BLaER1 (cell line): ENCODE data around the gene PSMD11.

Experiments used
- H3K27ac ChIP-seq: shearing (Covaris generic); formaldehyde crosslinking; 2 replicates; pipeline ENCODE4 v1.8.1; 2022
- H3K27me3 ChIP-seq: shearing (Covaris generic); formaldehyde crosslinking; 2 replicates; pipeline ENCODE4 v1.8.1; 2022
- H3K36me3 ChIP-seq: shearing (Covaris generic); formaldehyde crosslinking; 2 replicates; pipeline ENCODE4 v1.8.1; 2022
- H3K4me1 ChIP-seq: shearing (Covaris generic); formaldehyde crosslinking; 2 replicates; pipeline ENCODE4 v1.8.1; 2022
- H3K4me2 ChIP-seq: shearing (Covaris generic); formaldehyde crosslinking; 2 replicates; pipeline ENCODE4 v1.8.1; 2022
- H3K4me3 ChIP-seq: shearing (Covaris generic); formaldehyde crosslinking; 2 replicates; pipeline ENCODE4 v1.8.1; 2022
- H3K9ac ChIP-seq: shearing (Covaris generic); formaldehyde crosslinking; 2 replicates; pipeline ENCODE4 v1.8.1; 2022
- H3K9me3 ChIP-seq: shearing (Covaris generic); formaldehyde crosslinking; 2 replicates; pipeline ENCODE4 v1.8.1; 2022
- H4K20me1 ChIP-seq: shearing (Covaris generic); formaldehyde crosslinking; 2 replicates; pipeline ENCODE4 v1.8.1; 2022
- Cebpa-rat ChIP-seq: shearing (Covaris generic); IDR thresholded peaks from 2 replicates; pipeline ENCODE4 v1.8.1; 2022

Gene PSMD11

GRCh38 chr17:32528825-32529224 lies 84.5 kb downstream of the PSMD11 start:
- H3K9me3 ChIP-seq = no peaks in the 10 kb centered on the region
- 0 out of 2 replicates have a peak overlapping the region, but pooled peaks have one; percentile 17 for H3K9ac ChIP-seq
- peak overlapping the region; percentile 73 for H3K4me2 ChIP-seq
- no peak for TF ChIP-seq Cebpa-rat
- H3K27ac ChIP-seq = 0 out of 2 replicates have a peak overlapping the region, but pooled peaks have one; percentile 81
- H3K36me3 ChIP-seq = no peaks in the 10 kb centered on the region
- no peak overlapping the region for H3K4me3 ChIP-seq
- H4K20me1 ChIP-seq = no peaks in the 10 kb centered on the region
- no peaks in the 10 kb centered on the region for H3K27me3 ChIP-seq
- peaks cover 63% of the 10 kb centered on the region for H3K4me1 ChIP-seq

- Histone ChIP-seq H3K9me3 (no peaks in the 10 kb centered on the region), H3K27me3 (no peaks in the 10 kb centered on the region), H3K4me2 (peak overlapping the region; percentile 73), H3K9ac (no peak overlapping the region), H3K36me3 (no peaks in the 10 kb centered on the region), H3K4me3 (no peak overlapping the region), H3K4me1 (peaks cover 55% of the 10 kb centered on the region), H4K20me1 (no peaks in the 10 kb centered on the region), H3K27ac (peak overlapping the region; percentile 27; the same call in 1 of the 2 replicates)
- no peak for TF ChIP-seq Cebpa-rat
Measured at GRCh38 chr17:32529604-32530003, 85.3 kb downstream of the PSMD11 start.
